OCI-LY1 (cell line): ENCODE results near the gene PLCB2.
A peak's percentile ranks its signal among the peaks of the same experiment; 100 is the strongest.

Experiments
- H2AFZ ChIP-seq: fragments of 200-600 bp; sonication (generic), shearing (Covaris generic); 2 replicates; pipeline ENCODE4 v1.6.0; 2014; ENCODE audit warnings: antibody characterized with exemption, mild to moderate bottlenecking, low read length
- H3F3A ChIP-seq: fragments of 200-600 bp; sonication (generic), shearing (Covaris generic); 2 replicates; pipeline ENCODE4 v1.6.0; 2014; ENCODE audit warnings: mild to moderate bottlenecking, antibody characterized with exemption, low read length, moderate library complexity; ENCODE audit not compliant: insufficient read depth
- H3K27ac ChIP-seq: fragments of 200-600 bp; sonication (generic); 2 replicates; pipeline ENCODE4 v1.5.1; 2014; ENCODE audit warnings: low read length, mixed run types, mild to moderate bottlenecking, low read depth; ENCODE audit not compliant: poor library complexity, severe bottlenecking
- H3K27me3 ChIP-seq: fragments of 200-600 bp; sonication (generic); 2 replicates; pipeline ENCODE4 v1.6.0; 2014; ENCODE audit warnings: antibody characterized with exemption, mild to moderate bottlenecking, low read length, moderate library complexity; ENCODE audit not compliant: insufficient read depth
- H3K36me3 ChIP-seq: fragments of 200-600 bp; sonication (generic); 2 replicates; pipeline ENCODE4 v1.6.1; 2014; ENCODE audit warnings: mild to moderate bottlenecking, antibody characterized with exemption, low read length, moderate library complexity, mixed read lengths; ENCODE audit not compliant: insufficient read depth
- H3K4me1 ChIP-seq: fragments of 200-600 bp; sonication (generic); 2 replicates; pipeline ENCODE4 v1.5.1; 2014; ENCODE audit warnings: mild to moderate bottlenecking, low read length, moderate library complexity; ENCODE audit not compliant: insufficient read depth, severe bottlenecking
- H3K4me2 ChIP-seq: fragments of 200-600 bp; sonication (generic), shearing (Covaris generic); 2 replicates; pipeline ENCODE4 v1.6.1; 2014; ENCODE audit warnings: low read length
- H3K4me3 ChIP-seq: fragments of 200-600 bp; sonication (generic); 2 replicates; pipeline ENCODE4 v1.5.1; 2014; ENCODE audit warnings: low read length, low read depth, mild to moderate bottlenecking, mixed read lengths; ENCODE audit not compliant: poor library complexity, severe bottlenecking
- H3K79me2 ChIP-seq: fragments of 200-600 bp; shearing (Covaris generic); 2 replicates; pipeline ENCODE4 v1.6.1; 2016; ENCODE audit warnings: mixed run types, low read length, mixed read lengths; ENCODE audit not compliant: insufficient read depth
- H3K9ac ChIP-seq: fragments of 200-600 bp; sonication (generic), shearing (Covaris generic); 2 replicates; pipeline ENCODE4 v1.6.1; 2014; ENCODE audit warnings: mild to moderate bottlenecking, low read length, mixed read lengths
- H3K9me2 ChIP-seq: fragments of 200-600 bp; sonication (generic), shearing (Covaris generic); 2 replicates; pipeline ENCODE4 v1.6.1; 2014; ENCODE audit warnings: low read depth, mild to moderate bottlenecking, low read length, mixed read lengths
- H3K9me3 ChIP-seq: fragments of 200-600 bp; shearing (Covaris generic); 2 replicates; pipeline ENCODE4 v1.6.1; 2014; ENCODE audit warnings: low read length, mixed read lengths
- H4K20me1 ChIP-seq: fragments of 200-600 bp; sonication (generic), shearing (Covaris generic); 2 replicates; pipeline ENCODE4 v1.6.0; 2016; ENCODE audit warnings: mild to moderate bottlenecking, low read length; ENCODE audit not compliant: insufficient read depth
- CTCF ChIP-seq: fragments of 200-600 bp; sonication (generic), shearing (Covaris generic); IDR thresholded peaks from 2 replicates; pipeline ENCODE4 v1.5.1; 2017; ENCODE audit warnings: mild to moderate bottlenecking, antibody characterized with exemption, low read length, moderate library complexity, mixed read lengths
- EZH2 ChIP-seq: fragments of 200-600 bp; sonication (generic), shearing (Covaris generic); IDR thresholded peaks from 2 replicates; pipeline ENCODE4 v1.8.0; 2017; ENCODE audit warnings: borderline replicate concordance, mixed run types, mild to moderate bottlenecking, antibody characterized with exemption, low read length, moderate library complexity, mixed read lengths

PLCB2 gene

GRCh38 chr15:40335938-40336743 lies 28.4 kb upstream of the PLCB2 start:
- Histone ChIP-seq H3K27ac (no peak overlapping the region), H3K4me2 (peak overlapping the region; percentile 34; the same call in 1 of the 2 replicates), H3K9me2 (no peaks in the 10 kb centered on the region), H4K20me1 (no peaks in the 10 kb centered on the region), H3K9me3 (no peaks in the 10 kb centered on the region), H3K36me3 (no peaks in the 10 kb centered on the region), H3K4me3 (peak overlapping the region; percentile 19), H3F3A (no peaks in the 10 kb centered on the region), H3K27me3 (no peaks in the 10 kb centered on the region; the same call in 1 of the 2 replicates), H3K79me2 (no peaks in the 10 kb centered on the region), H2AFZ (no peak overlapping the region), H3K4me1 (peaks cover 14% of the 10 kb centered on the region), H3K9ac (no peak overlapping the region)
- TF ChIP-seq EZH2, result no peak
- TF ChIP-seq CTCF, result no peak

GRCh38 chr15:40334941-40335795 lies 27.4 kb upstream of the PLCB2 start:
- Histone ChIP-seq H4K20me1 (no peaks in the 10 kb centered on the region), H3F3A (no peaks in the 10 kb centered on the region), H3K9ac (no peak overlapping the region), H3K27ac (no peak overlapping the region), H3K36me3 (no peaks in the 10 kb centered on the region), H3K9me2 (no peaks in the 10 kb centered on the region), H3K27me3 (no peaks in the 10 kb centered on the region), H3K4me3 (no peak overlapping the region), H3K9me3 (no peaks in the 10 kb centered on the region), H2AFZ (no peak overlapping the region), H3K79me2 (no peaks in the 10 kb centered on the region), H3K4me1 (peaks cover 14% of the 10 kb centered on the region), H3K4me2 (no peak overlapping the region)
- TF ChIP-seq EZH2 (no peak), CTCF (no peak)

GRCh38 chr15:40334541-40334940 lies 26.8 kb upstream of the PLCB2 start:
- Histone ChIP-seq H3K36me3 (no peaks in the 10 kb centered on the region), H3F3A (no peaks in the 10 kb centered on the region), H3K27ac (no peak overlapping the region), H2AFZ (no peak overlapping the region), H3K4me1 (peaks cover 14% of the 10 kb centered on the region), H3K4me3 (no peak overlapping the region), H3K9me2 (no peaks in the 10 kb centered on the region), H3K79me2 (no peaks in the 10 kb centered on the region), H3K9me3 (no peaks in the 10 kb centered on the region), H3K4me2 (no peak overlapping the region), H4K20me1 (no peaks in the 10 kb centered on the region), H3K27me3 (no peaks in the 10 kb centered on the region), H3K9ac (no peak overlapping the region)
- TF ChIP-seq CTCF, result no peak
- no peak for TF ChIP-seq EZH2
